KOPT-K1 (cell line): Measurements from ENCODE around the gene SLC12A8.

Source experiments
- H3K27ac ChIP-seq: fragments of 200-600 bp; sonication (generic); 2 replicates; pipeline ENCODE4 v1.5.1; 2016; ENCODE audit warnings: antibody characterized with exemption, mild to moderate bottlenecking, low read depth, low read length; ENCODE audit not compliant: poor library complexity, severe bottlenecking
- H3K36me3 ChIP-seq: fragments of 200-600 bp; sonication (generic); 2 replicates; pipeline ENCODE4 v1.5.1; 2017; ENCODE audit warnings: antibody characterized with exemption, mild to moderate bottlenecking, low read length, moderate library complexity; ENCODE audit not compliant: insufficient read depth
- H3K9me3 ChIP-seq: fragments of 200-600 bp; sonication (generic); 2 replicates; pipeline ENCODE4 v1.5.1; 2017; ENCODE audit warnings: antibody characterized with exemption, low read length, mild to moderate bottlenecking; ENCODE audit not compliant: insufficient read depth, poor library complexity, severe bottlenecking

The SLC12A8 gene

GRCh38 chr3:125203731-125204130, 8.8 kb downstream of the SLC12A8 start:
- no peaks in the 10 kb centered on the region for H3K36me3 ChIP-seq
- no peak overlapping the region for H3K27ac ChIP-seq
- H3K9me3 ChIP-seq = no peaks in the 10 kb centered on the region

DNA sequence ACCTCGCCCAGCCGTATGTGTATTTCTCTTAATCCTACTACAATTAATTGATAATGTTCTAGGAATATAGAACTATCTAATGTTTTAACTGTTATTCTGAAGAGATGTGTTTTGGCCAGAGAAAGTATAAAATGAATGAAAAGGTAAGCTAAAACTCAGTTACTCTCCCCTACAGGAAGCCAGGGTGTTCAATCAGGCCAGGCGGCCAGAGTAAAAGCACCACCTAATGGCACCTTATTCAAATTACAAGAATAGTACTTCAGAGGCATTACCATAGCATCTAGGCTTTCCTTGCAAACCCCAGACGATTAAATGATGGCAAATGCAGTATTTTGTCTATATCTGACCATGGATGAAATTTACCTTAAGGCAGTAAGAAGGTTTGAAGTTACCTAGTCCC, 10.4 kb downstream of the SLC12A8 start:
- Histone ChIP-seq H3K27ac (no peak overlapping the region), H3K36me3 (no peaks in the 10 kb centered on the region), H3K9me3 (no peaks in the 10 kb centered on the region)

- Histone ChIP-seq H3K36me3 (no peaks in the 10 kb centered on the region), H3K9me3 (no peaks in the 10 kb centered on the region), H3K27ac (no peak overlapping the region)
Measured at GRCh38 chr3:125200731-125201139, 11.8 kb downstream of the SLC12A8 start.

DNA sequence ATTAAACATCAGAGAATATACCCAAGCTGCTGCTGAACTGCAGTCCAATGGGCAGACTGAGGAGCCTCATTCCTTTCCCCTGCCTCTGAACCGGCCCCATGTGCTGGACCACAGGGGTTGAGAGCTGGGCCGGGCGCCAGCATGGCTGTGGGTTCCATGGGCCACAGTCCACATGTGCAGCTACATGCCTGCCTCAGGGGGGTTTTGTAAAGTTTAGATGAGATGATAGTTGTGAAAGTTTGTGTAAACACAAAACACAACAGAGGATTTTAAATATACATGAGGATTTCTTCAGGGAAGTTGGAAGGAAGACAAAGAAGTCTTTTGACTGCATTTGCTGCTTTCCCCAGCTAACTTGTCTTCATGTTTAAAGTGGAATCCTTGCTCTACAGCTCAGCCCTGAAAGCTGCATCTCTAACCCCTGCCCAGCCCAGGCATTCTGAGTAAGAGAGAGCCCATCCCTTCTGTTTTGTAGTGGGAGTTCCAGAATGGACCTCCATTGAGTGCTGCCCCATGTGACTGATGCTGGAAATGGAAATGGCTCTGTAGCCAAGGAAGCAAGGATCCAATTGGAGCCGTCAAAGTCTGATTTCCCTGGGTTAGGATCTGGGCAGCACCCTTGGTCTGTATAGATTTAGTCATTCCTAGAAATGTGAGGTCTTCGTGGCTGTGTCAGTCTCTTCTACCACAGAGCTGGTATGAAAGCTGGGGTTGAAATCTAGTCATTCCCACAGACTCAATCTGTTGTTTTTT, 17.5 kb downstream of the SLC12A8 start:
- H3K9me3 ChIP-seq = no peaks in the 10 kb centered on the region
- H3K36me3 ChIP-seq = no peaks in the 10 kb centered on the region
- no peak overlapping the region for H3K27ac ChIP-seq

- no peak overlapping the region for H3K27ac ChIP-seq
- no peaks in the 10 kb centered on the region for H3K36me3 ChIP-seq
- H3K9me3 ChIP-seq = no peaks in the 10 kb centered on the region
Measured at GRCh38 chr3:125194061-125194848, 18.3 kb downstream of the SLC12A8 start.

DNA sequence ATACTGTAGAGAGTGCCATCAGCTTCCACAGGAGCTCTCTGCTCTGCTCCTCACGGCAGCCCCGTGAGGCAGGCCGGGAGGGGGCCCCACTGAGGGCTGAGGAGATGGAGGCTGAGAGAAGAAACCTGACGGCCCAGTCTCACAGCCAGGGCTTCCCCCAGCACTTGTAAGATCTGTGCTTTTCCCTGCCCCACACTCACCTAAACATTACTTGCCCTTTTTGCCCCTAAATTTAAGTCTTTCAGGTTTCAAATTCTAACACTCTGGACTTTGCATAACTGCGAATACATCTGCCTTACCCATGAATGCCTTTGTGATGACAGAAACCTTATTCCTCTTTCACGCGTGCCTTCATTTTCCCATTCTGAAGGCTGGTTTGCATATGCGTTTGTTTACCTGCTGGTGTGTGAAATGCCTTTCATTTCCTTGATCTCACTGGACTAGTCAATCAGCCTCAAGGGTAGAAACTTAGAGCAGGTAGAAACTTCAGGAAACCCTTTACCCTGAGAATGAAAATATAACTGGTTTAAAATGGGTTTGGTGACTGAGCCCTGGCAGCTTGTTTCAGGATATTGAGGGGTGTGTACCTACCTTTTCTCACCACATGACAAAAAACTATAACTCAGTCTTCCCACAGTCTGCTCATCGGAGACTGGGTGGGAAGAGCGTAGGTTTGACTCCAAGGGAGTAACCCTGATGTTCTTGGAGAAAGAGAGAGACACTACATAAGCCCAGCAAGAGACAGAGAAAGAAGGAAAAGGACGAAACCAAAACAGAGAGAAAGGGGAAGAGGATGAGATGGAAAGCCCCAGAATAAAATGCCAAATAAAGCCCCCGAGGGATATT, 20.1 kb downstream of the SLC12A8 start:
- Histone ChIP-seq H3K27ac (no peak overlapping the region), H3K36me3 (no peaks in the 10 kb centered on the region), H3K9me3 (no peaks in the 10 kb centered on the region)

- Histone ChIP-seq H3K36me3 (no peaks in the 10 kb centered on the region), H3K9me3 (no peaks in the 10 kb centered on the region), H3K27ac (no peak overlapping the region)
Measured at GRCh38 chr3:125191730-125192129, 20.8 kb downstream of the SLC12A8 start.

GRCh38 chr3:125191256-125191655, 21.3 kb downstream of the SLC12A8 start:
- no peak overlapping the region for H3K27ac ChIP-seq
- no peaks in the 10 kb centered on the region for H3K9me3 ChIP-seq
- H3K36me3 ChIP-seq = no peaks in the 10 kb centered on the region

DNA sequence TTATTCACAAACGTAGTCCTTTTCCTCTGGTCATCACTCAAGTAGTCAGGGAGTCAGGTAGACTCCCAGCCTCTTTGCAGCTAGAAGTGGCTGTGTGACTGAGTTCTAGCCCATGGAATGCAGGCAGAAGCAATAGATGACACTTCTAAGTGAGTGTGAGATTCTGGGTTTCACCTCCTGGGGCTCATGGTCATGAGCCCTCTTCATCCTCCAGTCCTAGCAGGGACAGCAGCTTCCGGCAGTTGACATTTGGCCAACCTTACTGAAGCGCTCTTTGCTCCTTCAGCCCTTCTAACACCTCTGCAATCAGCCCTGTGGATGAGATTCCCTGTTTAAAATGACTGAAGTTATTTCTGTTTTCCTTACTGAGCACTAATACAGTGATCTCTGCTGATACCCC, 21.8 kb downstream of the SLC12A8 start:
- H3K9me3 ChIP-seq = no peaks in the 10 kb centered on the region
- no peak overlapping the region for H3K27ac ChIP-seq
- H3K36me3 ChIP-seq = no peaks in the 10 kb centered on the region

DNA sequence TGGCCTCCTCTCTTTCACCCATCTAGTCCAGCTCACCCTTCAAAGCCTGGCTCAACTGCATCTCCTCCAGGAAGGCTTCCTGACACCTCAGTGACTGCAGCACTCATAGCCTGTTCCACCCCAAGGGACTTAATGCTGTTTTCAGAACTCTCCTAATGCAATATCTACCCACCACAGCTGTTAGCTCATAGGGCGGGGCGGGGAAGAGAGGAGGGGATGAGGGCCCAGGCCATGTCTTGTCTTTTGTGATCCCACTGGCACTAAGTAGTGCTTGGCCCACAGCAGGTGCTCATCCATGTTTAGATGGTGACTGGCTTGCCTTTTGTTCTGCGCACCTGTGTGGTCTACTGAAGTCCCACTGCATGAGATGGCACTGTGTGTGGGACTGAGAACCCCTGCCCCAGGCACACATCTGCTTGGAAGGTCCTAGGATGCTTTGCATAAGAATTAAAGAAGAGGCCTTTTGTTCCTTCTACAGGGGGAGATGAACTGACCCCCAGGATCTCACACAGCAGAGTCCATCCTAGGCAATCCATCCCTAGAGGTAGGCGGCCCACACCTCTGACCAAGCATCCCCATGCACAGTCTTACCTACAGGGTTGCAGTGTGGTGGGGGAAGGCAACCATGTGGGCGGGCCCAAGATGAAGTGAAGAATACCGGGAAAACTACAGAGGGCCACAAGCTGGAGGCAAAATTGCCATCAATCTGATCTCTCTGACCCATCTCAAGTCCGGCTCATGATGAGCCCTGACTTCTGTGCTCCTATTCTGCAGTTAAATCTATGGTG, 23.0 kb downstream of the SLC12A8 start:
- no peaks in the 10 kb centered on the region for H3K9me3 ChIP-seq

DNA sequence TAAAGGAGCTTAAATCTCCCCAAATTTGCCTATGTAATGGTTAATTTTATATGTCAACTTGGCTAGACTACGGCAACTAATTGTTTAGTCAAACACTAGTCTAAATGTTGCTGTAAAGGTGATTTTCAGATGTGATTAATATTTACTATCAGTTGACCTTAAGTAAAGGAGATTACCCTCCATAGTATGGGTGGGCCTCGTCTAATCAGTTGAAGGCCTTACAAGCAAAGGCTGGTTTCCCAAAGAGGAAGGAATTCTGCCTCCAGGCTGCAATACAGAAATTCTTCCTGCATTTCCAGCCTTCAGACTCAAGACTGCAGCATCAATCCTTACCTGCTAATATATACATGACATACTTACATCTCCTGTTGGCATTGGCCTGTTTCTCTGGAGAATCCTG, 23.6 kb downstream of the SLC12A8 start:
- no peaks in the 10 kb centered on the region for H3K9me3 ChIP-seq
- no peaks in the 10 kb centered on the region for H3K36me3 ChIP-seq
- H3K27ac ChIP-seq = no peak overlapping the region

More for the DNA sequence above, 23.0 kb downstream of the SLC12A8 start:
- no peaks in the 10 kb centered on the region for H3K36me3 ChIP-seq
- H3K27ac ChIP-seq = no peak overlapping the region

GRCh38 chr3:125187599-125187910, 25.0 kb downstream of the SLC12A8 start:
- Histone ChIP-seq H3K36me3 (no peaks in the 10 kb centered on the region), H3K27ac (no peak overlapping the region), H3K9me3 (no peaks in the 10 kb centered on the region)

- H3K27ac ChIP-seq = no peak overlapping the region
Measured at GRCh38 chr3:125186800-125187598, 25.5 kb downstream of the SLC12A8 start.

GRCh38 chr3:125186261-125186787, 26.2 kb downstream of the SLC12A8 start:
- H3K9me3 ChIP-seq = no peaks in the 10 kb centered on the region
- no peaks in the 10 kb centered on the region for H3K36me3 ChIP-seq
- H3K27ac ChIP-seq = no peak overlapping the region

More at GRCh38 chr3:125186800-125187598, 25.5 kb downstream of the SLC12A8 start:
- no peaks in the 10 kb centered on the region for H3K36me3 ChIP-seq
- H3K9me3 ChIP-seq = no peaks in the 10 kb centered on the region
